Stimulated activated CD4-positive, alpha-beta T cell treated with anti-CD3 and anti-CD28 coated beads, Interleukin-1b, Interleukin-23, amount 100 ng/mL, for 1 hour (primary cell): ENCODE results near the gene MAPKAPK3.

Source experiments
- DNase-seq, 2 donors: peaks; one replicate each; pipeline ENCODE4 v3.0.0-alpha.2; 2020; ENCODE audit warnings: low read depth in 2 of 2

Gene MAPKAPK3

GRCh38 chr3:50626401-50626800 lies 9.4 kb downstream of the MAPKAPK3 start:
- DNase-seq = no peak

- DNase-seq = no peak
These were observed 10.6 kb downstream of the MAPKAPK3 start for GRCh38 chr3:50627407-50628051.

GRCh38 chr3:50628601-50629000 lies 11.7 kb downstream of the MAPKAPK3 start:
- DNase-seq = no peak

- DNase-seq = no peak
These were observed 13.4 kb downstream of the MAPKAPK3 start for GRCh38 chr3:50630394-50630793.

- no peak for DNase-seq
These were observed 13.9 kb downstream of the MAPKAPK3 start for GRCh38 chr3:50630877-50631276.

- no peak for DNase-seq
These were observed 15.5 kb downstream of the MAPKAPK3 start for GRCh38 chr3:50632450-50632849.

- no peak for DNase-seq
These were observed 16.4 kb downstream of the MAPKAPK3 start for GRCh38 chr3:50633230-50633790.

GRCh38 chr3:50635066-50635465 lies 18.1 kb downstream of the MAPKAPK3 start:
- no peak for DNase-seq

GRCh38 chr3:50637011-50637410 lies 20.1 kb downstream of the MAPKAPK3 start:
- DNase-seq = no peak

- DNase-seq = no peak
These were observed 21.0 kb downstream of the MAPKAPK3 start for GRCh38 chr3:50637945-50638344.

- no peak for DNase-seq
These were observed 22.1 kb downstream of the MAPKAPK3 start for GRCh38 chr3:50639055-50639494.

- DNase-seq = no peak
These were observed 25.4 kb downstream of the MAPKAPK3 start for GRCh38 chr3:50642382-50642781.

GRCh38 chr3:50644561-50644960 lies 27.6 kb downstream of the MAPKAPK3 start:
- DNase-seq = no peak

GRCh38 chr3:50645378-50645777 lies 28.4 kb downstream of the MAPKAPK3 start:
- no peak for DNase-seq

- DNase-seq = no peak
These were observed 31.4 kb downstream of the MAPKAPK3 start for GRCh38 chr3:50648313-50648712.

- DNase-seq = no peak
These were observed 32.0 kb downstream of the MAPKAPK3 start for GRCh38 chr3:50648944-50649343.

GRCh38 chr3:50649451-50649931 lies 32.5 kb downstream of the MAPKAPK3 start:
- DNase-seq = no peak

- DNase-seq = no peak
These were observed 33.1 kb downstream of the MAPKAPK3 start for GRCh38 chr3:50650018-50650417.

- no peak for DNase-seq
These were observed 34.5 kb downstream of the MAPKAPK3 start for GRCh38 chr3:50651445-50651844.

GRCh38 chr3:50651920-50652529 lies 35.1 kb downstream of the MAPKAPK3 start:
- DNase-seq = no peak

GRCh38 chr3:50652709-50653108 lies 35.8 kb downstream of the MAPKAPK3 start:
- DNase-seq = peak in 1 of 2 donors; percentile 26

GRCh38 chr3:50653937-50654595 lies 37.1 kb downstream of the MAPKAPK3 start:
- DNase-seq = no peak
